Measurements from ENCODE around the gene GTPBP6.
"Not testable (repeated sequence)": the region's sequence is repeated elsewhere in the genome, so short reads cannot be mapped to it uniquely, and the experiment has no call there.

The GTPBP6 gene

GRCh38 chrX:317424-318067, 1.1 kb downstream of the GTPBP6 start:
- no peak for DNase-seq (ENCODE audit: low read depth, low spot score)

GRCh38 chrX:316351-317325, 2.0 kb downstream of the GTPBP6 start:
- no peak for DNase-seq (ENCODE audit: low read depth, low spot score)

- no peak for DNase-seq (ENCODE audit: low read depth, low spot score)
These were observed 3.6 kb downstream of the GTPBP6 start for GRCh38 chrX:314781-315595.

- no peak for DNase-seq (ENCODE audit: low read depth, low spot score)
These were observed 4.5 kb downstream of the GTPBP6 start for GRCh38 chrX:314049-314448.

- no peak for DNase-seq (ENCODE audit: low read depth, low spot score)
These were observed 5.0 kb downstream of the GTPBP6 start for GRCh38 chrX:313546-313945.

GRCh38 chrX:312621-313331, 5.8 kb downstream of the GTPBP6 start:
- DNase-seq (ENCODE audit: low read depth, low spot score): no peak

GRCh38 chrX:311156-312129, 7.2 kb downstream of the GTPBP6 start:
- DNase-seq (ENCODE audit: low read depth, low spot score): no peak

GRCh38 chrX:310621-311155, 7.9 kb downstream of the GTPBP6 start:
- DNase-seq (ENCODE audit: low read depth, low spot score): no peak

- no peak for DNase-seq (ENCODE audit: low read depth, low spot score)
These were observed 9.6 kb downstream of the GTPBP6 start for GRCh38 chrX:308821-309520.

- DNase-seq (ENCODE audit: low read depth, low spot score): no peak
These were observed 11.1 kb downstream of the GTPBP6 start for GRCh38 chrX:307261-308111.

GRCh38 chrX:306614-307251, 11.9 kb downstream of the GTPBP6 start:
- DNase-seq (ENCODE audit: low read depth, low spot score): not testable (repeated sequence)

- DNase-seq (ENCODE audit: low read depth, low spot score): not testable (repeated sequence)
These were observed 12.6 kb downstream of the GTPBP6 start for GRCh38 chrX:305781-306613.

GRCh38 chrX:302975-303374, 15.6 kb downstream of the GTPBP6 start:
- DNase-seq (ENCODE audit: low read depth, low spot score): no peak

GRCh38 chrX:300334-300733, 18.3 kb downstream of the GTPBP6 start:
- DNase-seq (ENCODE audit: low read depth, low spot score): no peak

GRCh38 chrX:298993-299392, 19.6 kb downstream of the GTPBP6 start:
- DNase-seq (ENCODE audit: low read depth, low spot score): no peak

- DNase-seq (ENCODE audit: low read depth, low spot score): no peak
These were observed 23.5 kb downstream of the GTPBP6 start for GRCh38 chrX:295136-295535.

All from iPS DF 19.7 (cell line).